K562 (cell line): ENCODE measurements around the gene CBX4. TPM values are rescaled to one million over a fixed set of nuclear protein-coding genes. Genes with fewer than 3 reads are reported as not detected.

ENCODE experiments used
- ATAC-seq: fragments of 200-7000 bp; cut with Tn5 transposase; 3 replicates; pipeline ENCODE4 v1.9.1; 2020; ENCODE audit warnings: moderate library complexity
- BruUV-seq: library from RNA; stranded (reverse); fragments of 400-500 nt; replicated peaks from 2 replicates; lab custom pipeline; 2021; lab: Mats Ljungman, UMichigan
- CTCF ChIA-PET: fragments of 300-600 bp; formaldehyde crosslinking; extraction: SDS; loops from one replicate; lab custom pipeline; 2021; ENCODE audit warnings: low intra/inter-chr PET ratio; lab: Yijun Ruan, JAX
- POLR2A ChIA-PET: fragments of 300-600, 350-650 bp; sonication (Branson Sonifier 250); formaldehyde crosslinking; extraction: SDS; loops from one replicate; lab custom pipeline; 2021; ENCODE audit warnings: antibody characterized with exemption, inconsistent platforms; lab: Yijun Ruan, JAX
- DNase-seq, 4 experiments: peaks; one replicate each; pipeline versions ENCODE4 v3.0.0 to v3.0.0-alpha.2; 2011 to 2018; ENCODE audit warnings: low spot score in 3 of 4, mixed read lengths in 3 of 4; ENCODE audit errors: extremely low read depth in 1 of 4
- FAIRE-seq: peaks from 2 replicates; lab custom pipeline; 2011; peaks lifted over from hg19 to GRCh38; lab: Jason Lieb, UNC
- H2AFZ ChIP-seq: 2 replicates; pipeline ENCODE4 v1.6.0; 2011; ENCODE audit warnings: low read depth, low read length, control low read depth, inconsistent platforms
- H3K27ac ChIP-seq: fragments of 200-600 bp; 3 replicates; pipeline ENCODE4 v1.8.0; 2011; ENCODE audit warnings: low read depth, mild to moderate bottlenecking, control low read depth, inconsistent platforms, low read length, moderate library complexity, mixed read lengths; ENCODE audit errors: extremely low read depth
- H3K27me3 ChIP-seq, 2 experiments: fragments of 300-600 bp in 1 of 2; 2 replicates in 1 of 2; 3 replicates in 1 of 2; pipeline versions ENCODE4 v1.6.0 to v1.8.0; 2011; ENCODE audit warnings: inconsistent platforms in 2 of 2, low read length in 2 of 2, mild to moderate bottlenecking in 1 of 2, mixed read lengths in 1 of 2, moderate library complexity in 1 of 2; ENCODE audit not compliant: control insufficient read depth in 2 of 2, insufficient read depth in 2 of 2
- H3K36me3 ChIP-seq: fragments of 300-600 bp; 3 replicates; pipeline ENCODE4 v1.8.0; 2011; ENCODE audit warnings: mild to moderate bottlenecking, low read length, inconsistent platforms; ENCODE audit not compliant: control insufficient read depth, insufficient read depth
- H3K4me1 ChIP-seq, 2 experiments: fragments of 200-600 bp in 1 of 2; replicated peaks in 1 of 2; 2 replicates in 1 of 2; 3 replicates in 1 of 2; pipeline versions ENCODE4 v1.5.1 to v1.8.0; 2011; ENCODE audit warnings: inconsistent platforms in 2 of 2, low read length in 2 of 2, mild to moderate bottlenecking in 1 of 2, mixed read lengths in 1 of 2, moderate library complexity in 1 of 2; ENCODE audit not compliant: control insufficient read depth in 2 of 2, insufficient read depth in 2 of 2
- H3K4me2 ChIP-seq: 2 replicates; pipeline ENCODE4 v1.6.1; 2011; ENCODE audit warnings: low read length, control low read depth, inconsistent platforms, mixed read lengths; ENCODE audit not compliant: insufficient read depth
- H3K4me3 ChIP-seq: fragments of 200-600 bp; sonication (generic), shearing (Covaris generic); 2 replicates; pipeline ENCODE4 v1.5.1; 2016; ENCODE audit warnings: control low read depth, inconsistent platforms
- H3K79me2 ChIP-seq: fragments of 200-600 bp; 3 replicates; pipeline ENCODE4 v1.8.0; 2011; ENCODE audit warnings: low read length, inconsistent platforms; ENCODE audit not compliant: control insufficient read depth, insufficient read depth
- H3K9ac ChIP-seq, 2 experiments: 2 replicates each; pipeline versions ENCODE4 v1.6.0 to v1.6.1; 2011; ENCODE audit warnings: low read depth in 2 of 2, low read length in 2 of 2, control low read depth in 1 of 2, inconsistent platforms in 1 of 2, mild to moderate bottlenecking in 1 of 2, mixed read lengths in 1 of 2; ENCODE audit not compliant: insufficient read depth in 1 of 2
- H3K9me1 ChIP-seq: one replicate; pipeline ENCODE4 v1.6.0; 2011; ENCODE audit warnings: inconsistent platforms, mild to moderate bottlenecking, low read length, moderate library complexity; ENCODE audit not compliant: control insufficient read depth, insufficient read depth
- H3K9me3 ChIP-seq: replicated peaks from 2 replicates; pipeline ENCODE4 v1.5.1; 2011; ENCODE audit warnings: low read depth, low read length, inconsistent platforms; ENCODE audit not compliant: control insufficient read depth, insufficient read depth
- H4K20me1 ChIP-seq: replicated peaks from 2 replicates; pipeline ENCODE4 v1.6.1; 2011; ENCODE audit warnings: low read length, inconsistent platforms, mixed read lengths; ENCODE audit not compliant: control insufficient read depth, insufficient read depth
- ASH1L ChIP-seq: fragments of 450-650 bp; IDR thresholded peaks from 2 replicates; pipeline ENCODE4 v1.6.1; 2018; ENCODE audit warnings: borderline replicate concordance, mild to moderate bottlenecking, low read depth; ENCODE audit not compliant: partially characterized antibody
- ATF3 ChIP-seq, 2 experiments: fragments of 450-650 bp in 1 of 2; sonication (generic) in 1 of 2; formaldehyde crosslinking in 1 of 2; IDR thresholded peaks in 1 of 2; conservative IDR thresholded peaks in 1 of 2; 2 replicates each; pipeline versions ENCODE4 v1.6.1 to v1.8.1; 2016 to 2023; ENCODE audit warnings: mild to moderate bottlenecking in 2 of 2, moderate library complexity in 2 of 2, inconsistent platforms in 1 of 2, missing genetic modification reagents in 1 of 2
- E2F6 ChIP-seq, 2 experiments: IDR thresholded peaks; 2 replicates each; pipeline ENCODE4 v1.6.1; 2011; ENCODE audit warnings: borderline replicate concordance in 1 of 2, control low read depth in 1 of 2, low read depth in 1 of 2, low read length in 1 of 2, mild to moderate bottlenecking in 1 of 2, mixed read lengths in 1 of 2, moderate library complexity in 1 of 2; ENCODE audit not compliant: insufficient read depth in 1 of 2, insufficient read length in 1 of 2, poor library complexity in 1 of 2, severe bottlenecking in 1 of 2; ENCODE audit errors: extremely low read depth in 1 of 2
- KDM5B ChIP-seq: fragments of 200-600 bp; sonication (generic); IDR thresholded peaks from 2 replicates; pipeline ENCODE4 v1.6.1; 2012; ENCODE audit warnings: low read depth, mild to moderate bottlenecking, moderate library complexity, low read length, control low read depth, inconsistent platforms; ENCODE audit not compliant: insufficient replicate concordance
- MEIS2 ChIP-seq: fragments of 450-650 bp; IDR thresholded peaks from 2 replicates; pipeline ENCODE4 v1.6.1; 2014; ENCODE audit warnings: mild to moderate bottlenecking; ENCODE audit not compliant: partially characterized antibody
- MLLT1 ChIP-seq, 2 experiments: fragments of 450-650 bp; IDR thresholded peaks; 2 replicates each; pipeline ENCODE4 v1.6.1; 2016
- PCBP2 ChIP-seq: fragments of 200-400 bp; formaldehyde crosslinking; IDR thresholded peaks from 2 replicates; pipeline ENCODE4 v1.6.1; 2018; ENCODE audit warnings: low read length, low read depth, mild to moderate bottlenecking, moderate library complexity; ENCODE audit not compliant: poor library complexity, severe bottlenecking
- ZNF24 ChIP-seq: fragments of 450-650 bp; IDR thresholded peaks from 2 replicates; pipeline ENCODE4 v1.6.1; 2016
- ZNF77 ChIP-seq: fragments of 250-450 bp; sonication (Bioruptor Pico); IDR thresholded peaks from 2 replicates; pipeline ENCODE4 v1.5.0; 2020
- WGBS: fragments of 100-300 bp; shearing (Covaris generic); methylation state at CpG from one replicate; pipeline ENCODE4 v1.1.6; 2016; ENCODE audit warnings: low coverage, mixed read lengths; ENCODE audit not compliant: insufficient coverage; ENCODE audit errors: missing lambda C conversion rate; 5-methylcytosine and 5-hydroxymethylcytosine counted together
- in situ Hi-C: fragments of 300-500 bp; cut with MboI; formaldehyde crosslinking; loops from 4 replicates; pipeline ENCODE4 v1.15.0; 2018; ENCODE audit warnings: inconsistent platforms, mixed read lengths
- intact Hi-C: fragments of 100-400 bp; cut with micrococcal nuclease; formaldehyde crosslinking; loops from 2 replicates; pipeline ENCODE4 v1.14.2; 2022
- polyA plus RNA-seq, 8 experiments: library from polyadenylated mRNA; depleted of rRNA in 4 of 8; stranded (reverse) in 5 of 8; unstranded in 3 of 8; fragments of >200 nt; fragmentation: Nextera tagmentation in 2 of 8; fragmentation: Illumina TruSeq in 1 of 8; extraction: Ambion mirVana in 2 of 8; extraction: Trizol in 1 of 8; gene quantifications; 2 replicates each; pipeline versions ENCODE4 v1.2.1 to v1.2.3, GENCODE V29; 2011 to 2014; ENCODE audit warnings: inconsistent platforms in 1 of 8, missing spikeins in 1 of 8
- total RNA-seq, 7 experiments: library from RNA; depleted of rRNA in 6 of 7; stranded (reverse); fragments of >200 nt in 6 of 7; fragmentation: Illumina TruSeq in 2 of 7; extraction: Trizol in 2 of 7; gene quantifications; 2 replicates each; pipeline versions ENCODE4 v1.2.1 to v1.2.3, GENCODE V29; 2011 to 2021; ENCODE audit warnings: low replicate concordance in 1 of 7
- TF ChIP-seq, protein P1 (sequence below), 3 experiments: IDR thresholded peaks in 2 of 3; conservative IDR thresholded peaks in 1 of 3; 2 replicates each; pipeline ENCODE4 v1.5.1; 2011 to 2012; ENCODE audit warnings: low read length in 3 of 3, mild to moderate bottlenecking in 3 of 3, control low read depth in 2 of 3, improper control_type of control experiment in 1 of 3, inconsistent platforms in 1 of 3, low read depth in 1 of 3, mixed read lengths in 1 of 3, moderate library complexity in 1 of 3; ENCODE audit not compliant: insufficient read depth in 2 of 3
- TF ChIP-seq, protein P2 (sequence below): fragments of 200-800 bp; sonication (Bioruptor generic); IDR thresholded peaks from 2 replicates; pipeline ENCODE4 v1.6.1; 2017; ENCODE audit warnings: missing genetic modification characterization, missing compliant biosample characterization

The CBX4 gene
- total and polyA plus RNA-seq, 9 of the 15 experiments (the other 6 are each of a cell fraction or from before 2014, with no cell fraction given) = 0.98 to 50.5 (median 10.0) TPM

- intact Hi-C loops (loop anchor here (2.0 to 10.0 kb wide), 3 partner anchors 41 to 94 kb away; partner anchors contain the start of gene CBX8), in situ Hi-C loops (loop anchor here (5.0 kb wide), 1 partner anchor 36 kb away; no protein-coding TSS in a partner anchor)
- no peak for ATAC-seq
- DNase-seq = peak; percentile 63 to 71 (median 70)
- Histone ChIP-seq H3K4me2 (peak overlapping the region; percentile 88), H3K4me1 (peaks cover 34 to 85% of the 10 kb centered on the region in 2 experiments), H2AFZ (no peak overlapping the region), H3K27me3 (no peaks in the 10 kb centered on the region), H3K9me3 (no peaks in the 10 kb centered on the region), H3K4me3 (peak overlapping the region; percentile 74), H3K9ac (peak overlapping the region; percentile 68 to 95), H3K79me2 (peaks cover 48% of the 10 kb centered on the region), H3K36me3 (peaks cover 37% of the 10 kb centered on the region; the same call in 1 of the 3 replicates), H3K27ac (peak overlapping the region; percentile 71), H4K20me1 (peaks cover 21% of the 10 kb centered on the region), H3K9me1 (peaks cover 4% of the 10 kb centered on the region)
- TSS peak; percentile 61 for BruUV-seq
- FAIRE-seq = no peak
- ChIA-PET POLR2A (interaction anchor here (0.6 to 17.8 kb wide), 23 partner anchors 8 to 745 kb away, joined by 3 to 386 read pairs (median 3); partner anchors contain the start of gene CBX8), CTCF (interaction anchor here (0.7 to 2.3 kb wide), 3 partner anchors 77 to 93 kb away, joined by 3 to 14 read pairs (median 4); no protein-coding TSS in a partner anchor)
- under 1% methylated on average over 25 of the region's 67 CpGs for WGBS
- TF ChIP-seq, protein P1, sequence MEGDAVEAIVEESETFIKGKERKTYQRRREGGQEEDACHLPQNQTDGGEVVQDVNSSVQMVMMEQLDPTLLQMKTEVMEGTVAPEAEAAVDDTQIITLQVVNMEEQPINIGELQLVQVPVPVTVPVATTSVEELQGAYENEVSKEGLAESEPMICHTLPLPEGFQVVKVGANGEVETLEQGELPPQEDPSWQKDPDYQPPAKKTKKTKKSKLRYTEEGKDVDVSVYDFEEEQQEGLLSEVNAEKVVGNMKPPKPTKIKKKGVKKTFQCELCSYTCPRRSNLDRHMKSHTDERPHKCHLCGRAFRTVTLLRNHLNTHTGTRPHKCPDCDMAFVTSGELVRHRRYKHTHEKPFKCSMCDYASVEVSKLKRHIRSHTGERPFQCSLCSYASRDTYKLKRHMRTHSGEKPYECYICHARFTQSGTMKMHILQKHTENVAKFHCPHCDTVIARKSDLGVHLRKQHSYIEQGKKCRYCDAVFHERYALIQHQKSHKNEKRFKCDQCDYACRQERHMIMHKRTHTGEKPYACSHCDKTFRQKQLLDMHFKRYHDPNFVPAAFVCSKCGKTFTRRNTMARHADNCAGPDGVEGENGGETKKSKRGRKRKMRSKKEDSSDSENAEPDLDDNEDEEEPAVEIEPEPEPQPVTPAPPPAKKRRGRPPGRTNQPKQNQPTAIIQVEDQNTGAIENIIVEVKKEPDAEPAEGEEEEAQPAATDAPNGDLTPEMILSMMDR (IDR thresholded peaks at IDR 0.05 in 2 of 3, conservative IDR thresholded peaks at IDR 0.05 in 1 of 3; ENCODE audit: insufficient read depth in 2 of 3, low read depth in 1 of 3, low read length in 3 of 3) = no peak
- no peak for TF ChIP-seq ZNF77
- TF ChIP-seq, protein P2, sequence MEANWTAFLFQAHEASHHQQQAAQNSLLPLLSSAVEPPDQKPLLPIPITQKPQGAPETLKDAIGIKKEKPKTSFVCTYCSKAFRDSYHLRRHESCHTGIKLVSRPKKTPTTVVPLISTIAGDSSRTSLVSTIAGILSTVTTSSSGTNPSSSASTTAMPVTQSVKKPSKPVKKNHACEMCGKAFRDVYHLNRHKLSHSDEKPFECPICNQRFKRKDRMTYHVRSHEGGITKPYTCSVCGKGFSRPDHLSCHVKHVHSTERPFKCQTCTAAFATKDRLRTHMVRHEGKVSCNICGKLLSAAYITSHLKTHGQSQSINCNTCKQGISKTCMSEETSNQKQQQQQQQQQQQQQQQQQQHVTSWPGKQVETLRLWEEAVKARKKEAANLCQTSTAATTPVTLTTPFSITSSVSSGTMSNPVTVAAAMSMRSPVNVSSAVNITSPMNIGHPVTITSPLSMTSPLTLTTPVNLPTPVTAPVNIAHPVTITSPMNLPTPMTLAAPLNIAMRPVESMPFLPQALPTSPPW (CRISPR knock-in tag) = peak; percentile 8; the same call in 1 of the 2 replicates
- TF ChIP-seq MEIS2 = no peak
- TF ChIP-seq ZNF24 = no peak
- no peak for TF ChIP-seq KDM5B
- TF ChIP-seq PCBP2 = no peak
- no peak for TF ChIP-seq ASH1L
- no peak for TF ChIP-seq ATF3 (IDR thresholded peaks at IDR 0.05)
- no peak for TF ChIP-seq ATF3 (CRISPR knock-in tag; conservative IDR thresholded peaks at IDR 0.05)
- peak in 1 of 2 experiments; percentile 53; a peak in 1 of 4 replicates for TF ChIP-seq MLLT1 (IDR thresholded peaks at IDR 0.05)
- TF ChIP-seq E2F6 (IDR thresholded peaks at IDR 0.05; ENCODE audit: borderline replicate concordance in 1 of 2, extremely low read depth in 1 of 2, insufficient read depth in 1 of 2, insufficient read length in 1 of 2, low read depth in 1 of 2, low read length in 1 of 2, poor library complexity in 1 of 2, severe bottlenecking in 1 of 2) = peak in 1 of 2 experiments; percentile 1
Observed at GRCh38 chr17:79838522-79839274, 542 bp downstream of the CBX4 start.
